K562 (cell line): ENCODE results near the gene DVL3. TPM values are rescaled to one million over a fixed set of nuclear protein-coding genes. Genes with fewer than 3 reads are reported as not detected.
A peak's percentile ranks its signal among the peaks of the same experiment; 100 is the strongest.

ENCODE experiments used
- BRD9 ChIP-seq: fragments of 450-650 bp; IDR thresholded peaks from 2 replicates; pipeline ENCODE4 v1.6.1; 2018; ENCODE audit warnings: low read depth; ENCODE audit not compliant: partially characterized antibody
- C11orf30 ChIP-seq: fragments of 450-650 bp; IDR thresholded peaks from 2 replicates; pipeline ENCODE4 v1.6.1; 2016; ENCODE audit warnings: low read depth, mild to moderate bottlenecking
- CCAR2 ChIP-seq: fragments of 200-400 bp; formaldehyde crosslinking; IDR thresholded peaks from 2 replicates; pipeline ENCODE4 v1.6.1; 2017; ENCODE audit warnings: mild to moderate bottlenecking, low read depth, low read length
- ELF1 ChIP-seq: fragments of 200-800 bp; sonication (Bioruptor generic); IDR thresholded peaks from 2 replicates; pipeline ENCODE4 v1.6.1; 2016; ENCODE audit warnings: missing genetic modification characterization, missing compliant biosample characterization
- MNT ChIP-seq, 2 experiments: fragments of 450-650 bp; conservative IDR thresholded peaks; 2 replicates each; pipeline ENCODE4 v1.6.1; 2017; ENCODE audit warnings: mild to moderate bottlenecking in 2 of 2, moderate library complexity in 2 of 2
- NCOA1 ChIP-seq: fragments of 450-650 bp; IDR thresholded peaks from 2 replicates; pipeline ENCODE4 v1.6.1; 2016; ENCODE audit warnings: low read depth
- POLR2AphosphoS5 ChIP-seq: IDR thresholded peaks from 2 replicates; pipeline ENCODE4 v1.6.1; 2011; ENCODE audit warnings: mild to moderate bottlenecking, low read depth, low read length, moderate library complexity; ENCODE audit not compliant: control insufficient read depth, insufficient read depth
- RFX1 ChIP-seq: fragments of 450-650 bp; IDR thresholded peaks from 2 replicates; pipeline ENCODE4 v1.6.1; 2016; ENCODE audit warnings: mild to moderate bottlenecking, moderate library complexity
- TARDBP ChIP-seq: fragments of 450-650 bp; IDR thresholded peaks from 2 replicates; pipeline ENCODE4 v1.6.1; 2016
- TBL1XR1 ChIP-seq, 2 experiments: IDR thresholded peaks; 2 replicates each; pipeline ENCODE4 v1.6.1; 2012; ENCODE audit warnings: improper control_type of control experiment in 2 of 2, low read length in 2 of 2, mild to moderate bottlenecking in 1 of 2
- TEAD1 ChIP-seq, 2 experiments: fragments of 450-650 bp in 1 of 2; sonication (generic) in 1 of 2; formaldehyde crosslinking; IDR thresholded peaks; 2 replicates each; pipeline versions ENCODE4 v1.4.0 to v1.8.0; 2020 to 2022; ENCODE audit warnings: mild to moderate bottlenecking in 2 of 2, missing genetic modification reagents in 1 of 2
- U2AF1 ChIP-seq: fragments of 200-400 bp; formaldehyde crosslinking; optimal IDR thresholded peaks from 2 replicates; pipeline ENCODE3; 2017; ENCODE audit warnings: mild to moderate bottlenecking, low read depth, low read length, moderate library complexity
- ZHX1 ChIP-seq: fragments of 150-350 bp; conservative IDR thresholded peaks from 2 replicates; pipeline ENCODE4 v1.6.1; 2014; ENCODE audit warnings: low read length
- ZNF354B ChIP-seq: fragments of 250-450 bp; sonication (Bioruptor Pico); IDR thresholded peaks from 2 replicates; pipeline ENCODE4 v1.4.0; 2020
- polyA plus RNA-seq, 8 experiments: library from polyadenylated mRNA; depleted of rRNA in 4 of 8; stranded (reverse) in 5 of 8; unstranded in 3 of 8; fragments of >200 nt; fragmentation: Nextera tagmentation in 2 of 8; fragmentation: Illumina TruSeq in 1 of 8; extraction: Ambion mirVana in 2 of 8; extraction: Trizol in 1 of 8; gene quantifications; 2 replicates each; pipeline versions ENCODE4 v1.2.1 to v1.2.3, GENCODE V29; 2011 to 2014; ENCODE audit warnings: inconsistent platforms in 1 of 8, missing spikeins in 1 of 8
- total RNA-seq, 7 experiments: library from RNA; depleted of rRNA in 6 of 7; stranded (reverse); fragments of >200 nt in 6 of 7; fragmentation: Illumina TruSeq in 2 of 7; extraction: Trizol in 2 of 7; gene quantifications; 2 replicates each; pipeline versions ENCODE4 v1.2.1 to v1.2.3, GENCODE V29; 2011 to 2021; ENCODE audit warnings: low replicate concordance in 1 of 7
- TF ChIP-seq, protein P1 (sequence below): fragments of 450-650 bp; formaldehyde crosslinking; IDR thresholded peaks from 2 replicates; pipeline ENCODE4 v1.4.0; 2020; ENCODE audit warnings: mild to moderate bottlenecking, mixed read lengths
- TF ChIP-seq, protein P2 (sequence below): fragments of 450-650 bp; formaldehyde crosslinking; IDR thresholded peaks from 2 replicates; pipeline ENCODE4 v1.4.0; 2022; ENCODE audit warnings: missing genetic modification characterization
- TF ChIP-seq, protein P3 (sequence below): sonication (generic); IDR thresholded peaks from 2 replicates; pipeline ENCODE4 v1.6.1; 2016
- TF ChIP-seq, protein P4 (sequence below), 2 experiments: fragments of 450-650 bp in 1 of 2; sonication (generic) in 1 of 2; formaldehyde crosslinking in 1 of 2; IDR thresholded peaks in 1 of 2; conservative IDR thresholded peaks in 1 of 2; 2 replicates each; pipeline versions ENCODE4 v1.6.1 to v1.8.1; 2016 to 2023; ENCODE audit warnings: mild to moderate bottlenecking in 2 of 2, moderate library complexity in 2 of 2, inconsistent platforms in 1 of 2, missing genetic modification reagents in 1 of 2

DVL3 gene
- total and polyA plus RNA-seq, 9 of the 15 experiments (the other 6 are each of a cell fraction or from before 2014, with no cell fraction given) = 3.1 to 57.9 (median 20.1) TPM

DNA sequence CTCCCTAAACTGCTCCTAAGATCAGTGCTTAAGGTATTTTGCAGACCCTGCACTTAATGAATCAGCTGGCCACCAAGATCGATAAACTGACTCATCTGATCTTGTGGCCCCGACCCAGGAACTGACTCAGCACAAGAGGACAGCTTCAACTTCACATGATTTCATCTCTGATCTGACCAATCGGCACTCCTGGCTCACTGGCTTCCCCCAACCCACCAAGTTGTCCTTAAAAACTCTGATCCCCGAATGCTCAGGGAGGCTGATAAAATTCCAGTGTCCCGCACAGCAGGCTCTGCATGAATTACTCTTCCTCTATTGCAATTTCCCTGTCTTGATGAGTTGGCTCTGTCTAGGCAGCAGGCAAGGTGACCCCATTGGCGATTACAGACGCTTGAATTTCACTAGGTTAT is 44.9 kb upstream of the DVL3 start (continued):
- TF ChIP-seq NCOA1 (peak; percentile 58; the same call in 1 of the 2 replicates), ZNF354B (CRISPR knock-in tag) (no peak), C11orf30 (peak; percentile 96), RFX1 (no peak), ZHX1 (no peak), TEAD1 (CRISPR knock-in tag; IDR thresholded peaks at IDR 0.05) (peak in 1 of 2 experiments; percentile 32; a peak in 1 of 4 replicates), U2AF1 (no peak), TARDBP (0 out of 2 replicates have a peak, but pooled peaks have one; percentile 22), MNT (conservative IDR thresholded peaks at IDR 0.05) (no peak), ELF1 (tag) (peak; percentile 57; the same call in 1 of the 2 replicates), BRD9 (peak; percentile 23), POLR2AphosphoS5 (no peak), TBL1XR1 (IDR thresholded peaks at IDR 0.05; ENCODE audit: low read length in 2 of 2) (no peak), CCAR2 (no peak)
- TF ChIP-seq, protein P1, sequence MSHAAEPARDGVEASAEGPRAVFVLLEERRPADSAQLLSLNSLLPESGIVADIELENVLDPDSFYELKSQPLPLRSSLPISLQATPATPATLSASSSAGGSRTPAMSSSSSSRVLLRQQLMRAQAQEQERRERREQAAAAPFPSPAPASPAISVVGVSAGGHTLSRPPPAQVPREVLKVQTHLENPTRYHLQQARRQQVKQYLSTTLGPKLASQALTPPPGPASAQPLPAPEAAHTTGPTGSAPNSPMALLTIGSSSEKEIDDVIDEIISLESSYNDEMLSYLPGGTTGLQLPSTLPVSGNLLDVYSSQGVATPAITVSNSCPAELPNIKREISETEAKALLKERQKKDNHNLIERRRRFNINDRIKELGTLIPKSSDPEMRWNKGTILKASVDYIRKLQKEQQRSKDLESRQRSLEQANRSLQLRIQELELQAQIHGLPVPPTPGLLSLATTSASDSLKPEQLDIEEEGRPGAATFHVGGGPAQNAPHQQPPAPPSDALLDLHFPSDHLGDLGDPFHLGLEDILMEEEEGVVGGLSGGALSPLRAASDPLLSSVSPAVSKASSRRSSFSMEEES (CRISPR knock-in tag) = no peak
- TF ChIP-seq, protein P2, sequence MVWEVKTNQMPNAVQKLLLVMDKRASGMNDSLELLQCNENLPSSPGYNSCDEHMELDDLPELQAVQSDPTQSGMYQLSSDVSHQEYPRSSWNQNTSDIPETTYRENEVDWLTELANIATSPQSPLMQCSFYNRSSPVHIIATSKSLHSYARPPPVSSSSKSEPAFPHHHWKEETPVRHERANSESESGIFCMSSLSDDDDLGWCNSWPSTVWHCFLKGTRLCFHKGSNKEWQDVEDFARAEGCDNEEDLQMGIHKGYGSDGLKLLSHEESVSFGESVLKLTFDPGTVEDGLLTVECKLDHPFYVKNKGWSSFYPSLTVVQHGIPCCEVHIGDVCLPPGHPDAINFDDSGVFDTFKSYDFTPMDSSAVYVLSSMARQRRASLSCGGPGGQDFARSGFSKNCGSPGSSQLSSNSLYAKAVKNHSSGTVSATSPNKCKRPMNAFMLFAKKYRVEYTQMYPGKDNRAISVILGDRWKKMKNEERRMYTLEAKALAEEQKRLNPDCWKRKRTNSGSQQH = no peak
- TF ChIP-seq, protein P3, sequence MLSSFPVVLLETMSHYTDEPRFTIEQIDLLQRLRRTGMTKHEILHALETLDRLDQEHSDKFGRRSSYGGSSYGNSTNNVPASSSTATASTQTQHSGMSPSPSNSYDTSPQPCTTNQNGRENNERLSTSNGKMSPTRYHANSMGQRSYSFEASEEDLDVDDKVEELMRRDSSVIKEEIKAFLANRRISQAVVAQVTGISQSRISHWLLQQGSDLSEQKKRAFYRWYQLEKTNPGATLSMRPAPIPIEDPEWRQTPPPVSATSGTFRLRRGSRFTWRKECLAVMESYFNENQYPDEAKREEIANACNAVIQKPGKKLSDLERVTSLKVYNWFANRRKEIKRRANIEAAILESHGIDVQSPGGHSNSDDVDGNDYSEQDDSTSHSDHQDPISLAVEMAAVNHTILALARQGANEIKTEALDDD = peak; percentile 65; the same call in 1 of the 2 replicates
- TF ChIP-seq, protein P4, sequence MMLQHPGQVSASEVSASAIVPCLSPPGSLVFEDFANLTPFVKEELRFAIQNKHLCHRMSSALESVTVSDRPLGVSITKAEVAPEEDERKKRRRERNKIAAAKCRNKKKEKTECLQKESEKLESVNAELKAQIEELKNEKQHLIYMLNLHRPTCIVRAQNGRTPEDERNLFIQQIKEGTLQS (IDR thresholded peaks at IDR 0.05) = peak; percentile 89
- TF ChIP-seq, protein P4 (CRISPR knock-in tag; conservative IDR thresholded peaks at IDR 0.05) = no peak
